Measurements from ENCODE around the gene WRAP73. TPM values are rescaled to one million over a fixed set of nuclear protein-coding genes. Genes with fewer than 3 reads are reported as not detected.

The WRAP73 gene
- total RNA-seq, 2 experiments from 2014 or later: 38.1 to 43.8 TPM

- no peaks in the 10 kb centered on the region for H3K4me1 Mint-ChIP-seq
- no peak overlapping the region for H3K27ac Mint-ChIP-seq
- H3K27me3 Mint-ChIP-seq: no peaks in the 10 kb centered on the region
- no peaks in the 10 kb centered on the region for H3K9me3 Mint-ChIP-seq (ENCODE audit: low read depth)
- H3K4me3 Mint-ChIP-seq: no peak overlapping the region
- ATAC-seq: no peak
- H3K36me3 Mint-ChIP-seq: peaks cover 15% of the 10 kb centered on the region
- no peak for DNase-seq
- CTCF ChIA-PET: no interaction called here
Observed at GRCh38 chr1:3641816-3642215, 8.1 kb downstream of the WRAP73 start.

- no peak overlapping the region for H3K27ac Mint-ChIP-seq
- DNase-seq: no peak
- no peak overlapping the region for H3K4me3 Mint-ChIP-seq
- CTCF ChIA-PET: no interaction called here
- ATAC-seq: no peak
- peaks cover 15% of the 10 kb centered on the region for H3K36me3 Mint-ChIP-seq
- H3K27me3 Mint-ChIP-seq: no peaks in the 10 kb centered on the region
- no peaks in the 10 kb centered on the region for H3K4me1 Mint-ChIP-seq
- no peaks in the 10 kb centered on the region for H3K9me3 Mint-ChIP-seq (ENCODE audit: low read depth)
Observed at GRCh38 chr1:3641046-3641760, 8.7 kb downstream of the WRAP73 start.

GRCh38 chr1:3640121-3640837 lies 9.6 kb downstream of the WRAP73 start:
- H3K9me3 Mint-ChIP-seq (ENCODE audit: low read depth): no peaks in the 10 kb centered on the region
- no peak for ATAC-seq
- H3K27ac Mint-ChIP-seq: no peak overlapping the region
- H3K36me3 Mint-ChIP-seq: peaks cover 14% of the 10 kb centered on the region
- no peaks in the 10 kb centered on the region for H3K4me1 Mint-ChIP-seq
- no peaks in the 10 kb centered on the region for H3K27me3 Mint-ChIP-seq
- no peak overlapping the region for H3K4me3 Mint-ChIP-seq
- CTCF ChIA-PET: no interaction called here
- DNase-seq: no peak

DNA sequence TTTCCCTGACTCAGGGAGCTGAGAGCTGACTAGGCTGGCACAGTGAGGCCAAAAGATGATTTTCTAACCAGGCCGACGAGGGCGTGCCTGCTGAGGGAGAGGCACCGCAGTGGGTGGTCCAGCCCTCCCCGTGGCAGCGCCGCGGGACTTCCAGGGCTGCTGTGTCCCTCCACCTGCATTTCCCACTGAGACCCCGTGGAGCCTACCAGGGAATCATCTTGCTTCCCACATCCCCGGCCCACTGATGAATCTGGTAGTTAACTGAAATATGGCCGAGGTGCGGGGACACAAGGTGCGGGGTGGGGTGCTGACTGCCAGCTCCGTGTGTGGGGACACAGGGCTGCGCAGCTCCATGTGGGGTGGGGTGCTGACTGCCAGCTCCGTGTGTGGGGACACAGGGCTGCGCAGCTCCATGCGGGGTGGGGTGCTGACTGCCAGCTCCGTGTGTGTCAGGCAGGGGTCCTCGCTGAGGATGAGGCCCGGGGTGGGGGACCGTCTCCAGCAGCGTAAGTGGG lies 10.4 kb downstream of the WRAP73 start:
- Mint-ChIP-seq H3K27ac (no peak overlapping the region), H3K9me3 (ENCODE audit: low read depth) (no peaks in the 10 kb centered on the region), H3K4me3 (no peak overlapping the region), H3K36me3 (peaks cover 13% of the 10 kb centered on the region), H3K27me3 (no peaks in the 10 kb centered on the region), H3K4me1 (no peaks in the 10 kb centered on the region)
- DNase-seq: no peak
- CTCF ChIA-PET: no interaction called here
- no peak for ATAC-seq

- Mint-ChIP-seq H3K27ac (no peak overlapping the region), H3K4me1 (no peaks in the 10 kb centered on the region), H3K4me3 (no peak overlapping the region), H3K36me3 (peaks cover 14% of the 10 kb centered on the region), H3K9me3 (ENCODE audit: low read depth) (no peaks in the 10 kb centered on the region), H3K27me3 (no peaks in the 10 kb centered on the region)
- no peak for ATAC-seq
- CTCF ChIA-PET: no interaction called here
- no peak for DNase-seq
Observed at GRCh38 chr1:3638676-3639075, 11.2 kb downstream of the WRAP73 start.

DNA sequence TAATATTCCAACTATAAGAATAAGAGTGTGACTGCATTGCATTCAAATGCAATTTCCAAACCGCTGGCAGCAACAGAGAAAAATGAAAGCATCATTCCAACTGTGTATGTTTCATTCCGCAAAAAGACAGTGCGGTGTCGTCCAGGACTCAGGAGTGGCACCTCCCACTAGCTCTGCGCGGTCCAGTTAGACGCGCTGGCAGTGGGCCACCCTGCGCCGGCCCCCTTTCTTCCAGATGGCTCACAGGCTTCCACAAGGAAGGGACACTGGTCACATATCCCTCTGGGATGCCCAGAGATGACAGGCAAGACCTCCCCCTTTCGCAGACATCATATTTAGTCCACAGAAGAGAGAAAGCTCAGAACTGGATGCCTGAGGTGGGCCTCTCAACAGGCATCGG lies 11.9 kb downstream of the WRAP73 start:
- Mint-ChIP-seq H3K9me3 (ENCODE audit: low read depth) (no peaks in the 10 kb centered on the region), H3K27me3 (no peaks in the 10 kb centered on the region), H3K4me1 (no peaks in the 10 kb centered on the region), H3K4me3 (no peak overlapping the region), H3K27ac (no peak overlapping the region), H3K36me3 (peaks cover 14% of the 10 kb centered on the region)
- ATAC-seq (no peak), DNase-seq (no peak)
- CTCF ChIA-PET: interaction anchor here (1.2 kb wide), 1 partner anchor 19 kb away, joined by 4 read pairs; no protein-coding TSS in a partner anchor

DNA sequence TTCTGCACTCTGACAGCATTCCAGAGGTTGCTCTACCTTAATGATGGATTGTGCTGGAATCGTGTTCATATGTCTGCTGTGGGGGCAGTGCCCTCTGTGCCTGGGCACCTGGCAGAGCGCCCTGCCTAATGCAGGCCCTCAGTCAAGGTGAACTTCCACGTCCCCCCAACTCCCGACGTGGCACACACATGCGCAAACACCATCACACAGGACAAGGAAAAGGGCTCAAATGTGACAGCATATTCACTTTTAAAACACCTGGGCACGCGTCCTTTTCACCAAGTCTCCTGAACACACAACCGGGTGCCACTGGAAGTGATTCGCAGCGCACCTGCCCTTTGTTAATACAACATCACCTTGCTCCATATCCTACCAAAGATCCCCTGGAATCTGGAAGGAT lies 13.4 kb downstream of the WRAP73 start:
- Mint-ChIP-seq H3K27me3 (no peaks in the 10 kb centered on the region), H3K4me1 (no peaks in the 10 kb centered on the region), H3K9me3 (ENCODE audit: low read depth) (no peaks in the 10 kb centered on the region), H3K36me3 (peaks cover 13% of the 10 kb centered on the region), H3K4me3 (no peak overlapping the region), H3K27ac (no peak overlapping the region)
- ATAC-seq (no peak), DNase-seq (no peak)
- CTCF ChIA-PET: interaction anchor here (1.5 kb wide), 1 partner anchor 18 kb away, joined by 3 read pairs; no protein-coding TSS in a partner anchor

DNA sequence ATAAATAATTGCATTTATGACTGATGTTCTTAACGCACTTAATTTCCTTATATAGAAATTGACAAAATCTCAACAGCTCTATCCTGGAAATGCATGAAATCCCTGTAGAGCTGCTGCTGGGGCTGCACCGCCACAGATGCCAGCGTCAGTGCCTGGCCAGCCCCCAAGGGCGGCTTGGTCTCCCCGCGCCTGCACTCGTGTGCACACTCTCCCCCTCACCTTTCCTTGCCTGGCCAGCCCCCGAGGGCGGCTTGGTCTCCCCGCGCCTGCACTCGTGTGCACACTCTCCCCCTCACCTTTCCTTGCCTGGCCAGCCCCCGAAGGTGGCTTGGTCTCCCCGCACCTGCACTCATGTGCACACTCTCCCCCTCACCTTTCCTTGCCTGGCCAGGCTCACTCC lies 13.8 kb downstream of the WRAP73 start:
- Mint-ChIP-seq H3K27ac (no peak overlapping the region), H3K9me3 (ENCODE audit: low read depth) (no peaks in the 10 kb centered on the region), H3K36me3 (peaks cover 13% of the 10 kb centered on the region), H3K27me3 (no peaks in the 10 kb centered on the region), H3K4me3 (no peak overlapping the region), H3K4me1 (no peaks in the 10 kb centered on the region)
- no peak for ATAC-seq
- CTCF ChIA-PET: interaction anchor here (1.5 kb wide), 1 partner anchor 17 kb away, joined by 3 read pairs; no protein-coding TSS in a partner anchor
- no peak for DNase-seq

DNA sequence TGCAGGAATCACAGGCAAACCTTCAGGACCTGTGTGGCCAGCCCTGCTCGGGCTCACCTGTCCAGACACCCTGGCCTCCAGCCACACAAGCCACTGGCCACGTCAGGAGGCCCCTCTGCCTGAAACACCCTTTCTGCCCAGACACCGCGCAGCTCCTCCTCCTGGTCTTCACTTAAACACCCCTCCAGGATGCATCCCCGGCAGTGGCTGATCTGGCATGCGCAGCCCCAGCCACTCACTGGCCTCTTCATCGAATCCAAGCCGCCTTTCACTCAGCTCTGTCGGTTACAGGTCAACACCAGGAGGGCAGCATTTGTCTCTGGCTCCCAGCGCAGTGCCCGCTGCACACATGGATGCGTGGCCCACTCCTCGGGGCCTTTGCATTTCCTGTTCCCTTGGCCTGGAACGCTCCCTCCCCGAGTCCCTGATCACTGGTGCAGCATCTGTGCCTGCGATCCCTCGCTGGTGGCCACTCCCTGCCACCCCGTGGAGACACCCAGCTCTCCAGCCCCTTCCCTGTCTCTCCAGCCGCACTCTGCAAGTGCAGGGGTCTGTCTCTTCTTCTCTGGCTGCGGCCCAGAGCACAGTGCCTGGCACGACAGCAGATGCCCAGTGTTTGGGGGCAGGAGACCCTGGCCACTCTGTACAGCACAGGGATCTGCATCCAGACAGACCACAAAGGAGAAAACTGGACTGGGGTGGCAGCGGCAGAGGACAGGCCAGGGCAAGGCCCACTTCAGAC lies 15.7 kb downstream of the WRAP73 start:
- Mint-ChIP-seq H3K36me3 (peaks cover 13% of the 10 kb centered on the region), H3K4me3 (no peak overlapping the region), H3K27me3 (no peaks in the 10 kb centered on the region), H3K9me3 (ENCODE audit: low read depth) (no peaks in the 10 kb centered on the region), H3K4me1 (peaks cover 4% of the 10 kb centered on the region), H3K27ac (no peak overlapping the region)
- DNase-seq: no peak
- ATAC-seq: no peak
- CTCF ChIA-PET: no interaction called here

GRCh38 chr1:3633344-3634058 lies 16.4 kb downstream of the WRAP73 start:
- Mint-ChIP-seq H3K9me3 (ENCODE audit: low read depth) (no peaks in the 10 kb centered on the region), H3K27ac (no peak overlapping the region), H3K36me3 (peaks cover 9% of the 10 kb centered on the region), H3K4me3 (no peak overlapping the region), H3K27me3 (no peaks in the 10 kb centered on the region), H3K4me1 (peaks cover 4% of the 10 kb centered on the region)
- ATAC-seq (no peak), DNase-seq (no peak)
- CTCF ChIA-PET: no interaction called here

DNA sequence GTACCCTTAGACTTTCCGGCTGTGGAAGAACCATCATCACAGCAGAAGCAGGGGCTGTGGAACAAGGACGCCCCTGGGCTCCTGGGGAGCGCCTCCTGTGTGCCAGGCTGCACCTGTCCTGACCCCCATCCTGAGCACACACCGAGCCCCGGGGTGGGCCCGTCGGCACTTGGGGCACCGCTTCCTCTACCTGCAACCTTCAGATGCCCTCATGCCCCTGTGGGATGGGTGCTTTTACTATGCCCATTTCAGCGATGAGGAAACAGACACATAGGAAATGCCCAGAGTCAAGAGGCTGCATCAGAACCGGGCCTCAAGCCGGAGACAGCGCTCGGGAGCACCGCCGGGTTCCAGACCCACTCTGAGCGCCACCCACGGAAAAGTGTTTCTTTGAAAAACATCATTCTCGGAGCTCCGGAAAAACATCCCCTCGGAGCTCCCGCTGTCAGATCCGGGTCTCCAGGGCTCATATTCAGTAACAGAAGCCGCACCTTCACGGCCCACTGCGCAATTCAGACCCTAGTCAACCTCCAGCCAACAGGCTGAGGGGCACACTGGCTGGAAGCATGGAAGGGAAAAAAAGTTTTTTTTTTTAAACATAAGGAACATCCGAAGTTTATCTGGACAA lies 17.1 kb downstream of the WRAP73 start:
- Mint-ChIP-seq H3K9me3 (ENCODE audit: low read depth) (no peaks in the 10 kb centered on the region), H3K36me3 (peaks cover 7% of the 10 kb centered on the region), H3K27ac (no peak overlapping the region), H3K27me3 (no peaks in the 10 kb centered on the region), H3K4me3 (no peak overlapping the region), H3K4me1 (peaks cover 4% of the 10 kb centered on the region)
- CTCF ChIA-PET: interaction anchor here (1.2 to 1.5 kb wide), 2 partner anchors 13 to 14 kb away, joined by 3 to 5 read pairs; no protein-coding TSS in a partner anchor
- DNase-seq: no peak
- ATAC-seq: no peak

DNA sequence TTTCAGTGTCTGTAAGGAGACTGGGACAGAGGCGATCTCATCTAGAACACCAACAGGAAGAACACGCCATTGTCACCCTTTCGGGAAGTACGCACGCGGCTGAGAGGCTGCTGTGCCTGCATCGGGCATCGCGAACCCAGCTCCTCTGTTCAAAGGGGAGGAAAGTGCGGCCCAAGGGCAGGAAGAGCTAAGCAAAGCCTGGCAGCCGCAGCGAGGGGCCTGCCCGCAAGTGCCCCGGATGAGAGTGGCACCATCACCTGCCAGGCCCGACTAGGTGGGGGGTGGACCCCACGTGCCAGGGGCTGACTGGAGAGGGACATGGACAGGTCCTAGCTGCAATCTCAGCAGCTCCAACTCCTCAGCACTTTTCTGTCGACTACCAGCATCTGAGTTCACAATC lies 17.6 kb downstream of the WRAP73 start:
- DNase-seq (no peak), ATAC-seq (no peak)
- Mint-ChIP-seq H3K4me3 (no peak overlapping the region), H3K27ac (no peak overlapping the region), H3K27me3 (no peaks in the 10 kb centered on the region), H3K9me3 (ENCODE audit: low read depth) (no peaks in the 10 kb centered on the region), H3K4me1 (peaks cover 4% of the 10 kb centered on the region), H3K36me3 (peaks cover 7% of the 10 kb centered on the region)
- CTCF ChIA-PET: interaction anchor here (1.2 to 1.5 kb wide), 2 partner anchors 12 to 13 kb away, joined by 3 to 5 read pairs; no protein-coding TSS in a partner anchor
